ENCODE measurements around the gene CYP27C1.

Gene CYP27C1

DNA sequence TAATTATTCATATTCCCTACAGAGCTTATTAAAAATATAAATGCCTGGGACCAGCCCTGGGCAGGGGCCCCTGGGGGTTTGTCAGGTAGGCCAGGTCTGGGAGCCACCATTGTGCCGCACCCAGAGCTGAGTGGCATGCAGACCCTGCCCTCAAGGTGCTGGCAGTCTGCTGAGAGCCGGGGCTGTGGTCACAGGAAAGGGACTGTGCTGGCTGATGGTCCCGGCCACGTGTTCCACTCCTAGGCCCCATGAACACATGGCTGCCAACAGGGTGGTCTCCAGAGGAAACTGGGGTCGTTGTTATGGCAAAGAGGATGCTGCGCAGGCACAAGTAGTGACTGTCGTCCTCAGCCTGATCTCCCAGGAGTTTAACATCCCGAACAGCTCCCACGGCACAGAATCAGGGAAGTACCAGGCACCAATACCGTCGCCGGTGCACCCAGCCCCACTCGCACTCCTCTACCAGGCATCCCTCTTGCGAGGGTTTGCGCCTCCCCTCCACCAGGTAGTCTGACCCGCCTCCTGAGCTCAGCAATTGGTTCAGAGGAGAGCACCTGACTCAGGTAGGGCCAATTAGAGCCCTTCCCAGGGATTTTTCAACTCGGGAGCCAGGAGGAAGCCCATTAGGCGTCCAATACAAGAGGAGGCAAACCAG is 73.9 kb downstream of the CYP27C1 start:
- no peak for DNase-seq

DNA sequence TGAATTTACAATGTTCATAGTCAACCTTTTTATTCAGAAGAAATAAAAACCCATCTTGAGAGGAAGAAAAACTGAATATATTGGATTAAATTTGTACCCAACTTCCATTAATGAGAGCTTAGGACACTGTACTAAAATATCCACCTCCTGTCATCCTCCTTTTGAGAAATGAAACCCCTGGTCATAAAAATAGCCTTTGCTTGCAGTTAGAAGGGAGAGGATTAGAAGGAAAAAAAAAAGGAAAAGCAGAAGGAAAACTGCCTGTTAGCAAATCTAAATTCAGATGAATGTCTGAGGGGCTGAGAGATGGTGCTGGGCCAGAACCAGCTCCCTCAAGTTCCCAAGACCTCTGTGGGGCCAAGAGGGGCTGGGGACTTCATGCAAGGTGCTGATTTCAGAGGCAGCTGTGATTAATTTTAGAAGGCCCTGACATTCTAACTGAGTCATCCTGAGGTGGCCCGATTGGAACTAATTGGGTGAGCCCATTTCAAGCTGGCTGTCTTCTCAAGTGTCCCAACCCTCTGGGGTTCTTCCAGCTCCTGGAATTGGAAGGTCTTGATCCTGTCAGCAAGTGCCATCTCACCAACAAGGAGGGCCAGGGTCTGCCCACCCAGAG is 74.7 kb downstream of the CYP27C1 start:
- no peak for DNase-seq

DNA sequence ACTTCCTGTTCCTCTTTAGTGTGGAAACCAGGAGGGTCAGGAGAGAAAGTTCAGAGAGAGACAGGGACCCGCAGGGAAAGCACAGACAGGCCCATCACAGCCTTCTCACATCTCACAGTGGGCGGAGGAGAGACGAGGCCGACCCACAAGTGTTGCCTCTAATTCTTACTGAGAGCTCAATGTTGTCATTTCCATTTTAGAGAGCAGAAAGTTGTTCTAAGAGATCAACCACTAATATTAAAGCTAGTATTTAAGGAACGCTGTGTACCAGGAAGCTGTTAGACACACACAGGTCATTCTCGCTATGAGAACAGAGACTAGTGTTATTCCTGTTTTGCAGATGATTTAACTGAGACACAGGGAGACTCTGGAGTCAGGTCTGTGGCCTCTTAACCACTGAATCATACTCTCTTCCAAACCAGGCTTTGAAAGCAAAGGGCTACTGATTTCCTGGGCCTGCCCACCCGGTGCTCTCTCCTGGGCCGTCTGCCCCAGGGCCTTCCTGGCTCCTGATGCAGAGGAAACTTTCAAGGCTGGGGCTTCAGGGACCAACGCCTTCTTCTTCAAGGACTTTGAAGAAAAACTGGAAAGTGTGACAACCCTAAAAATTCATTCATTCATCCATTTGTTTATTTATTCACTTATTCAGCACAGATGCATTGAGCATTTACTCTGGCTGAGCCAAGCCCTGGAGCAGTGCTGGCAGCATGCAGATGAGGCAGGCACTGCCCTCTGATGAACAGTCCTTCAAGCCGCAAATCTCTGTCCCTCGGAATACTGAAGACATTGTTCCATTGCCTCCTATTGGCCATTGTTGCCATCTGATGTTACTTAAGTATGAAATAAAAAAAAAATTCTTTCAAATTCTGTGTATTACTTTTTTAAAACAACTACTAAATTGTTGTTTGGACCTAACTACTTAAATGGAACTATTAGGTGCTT is 76.0 kb downstream of the CYP27C1 start:
- no peak for DNase-seq

DNA sequence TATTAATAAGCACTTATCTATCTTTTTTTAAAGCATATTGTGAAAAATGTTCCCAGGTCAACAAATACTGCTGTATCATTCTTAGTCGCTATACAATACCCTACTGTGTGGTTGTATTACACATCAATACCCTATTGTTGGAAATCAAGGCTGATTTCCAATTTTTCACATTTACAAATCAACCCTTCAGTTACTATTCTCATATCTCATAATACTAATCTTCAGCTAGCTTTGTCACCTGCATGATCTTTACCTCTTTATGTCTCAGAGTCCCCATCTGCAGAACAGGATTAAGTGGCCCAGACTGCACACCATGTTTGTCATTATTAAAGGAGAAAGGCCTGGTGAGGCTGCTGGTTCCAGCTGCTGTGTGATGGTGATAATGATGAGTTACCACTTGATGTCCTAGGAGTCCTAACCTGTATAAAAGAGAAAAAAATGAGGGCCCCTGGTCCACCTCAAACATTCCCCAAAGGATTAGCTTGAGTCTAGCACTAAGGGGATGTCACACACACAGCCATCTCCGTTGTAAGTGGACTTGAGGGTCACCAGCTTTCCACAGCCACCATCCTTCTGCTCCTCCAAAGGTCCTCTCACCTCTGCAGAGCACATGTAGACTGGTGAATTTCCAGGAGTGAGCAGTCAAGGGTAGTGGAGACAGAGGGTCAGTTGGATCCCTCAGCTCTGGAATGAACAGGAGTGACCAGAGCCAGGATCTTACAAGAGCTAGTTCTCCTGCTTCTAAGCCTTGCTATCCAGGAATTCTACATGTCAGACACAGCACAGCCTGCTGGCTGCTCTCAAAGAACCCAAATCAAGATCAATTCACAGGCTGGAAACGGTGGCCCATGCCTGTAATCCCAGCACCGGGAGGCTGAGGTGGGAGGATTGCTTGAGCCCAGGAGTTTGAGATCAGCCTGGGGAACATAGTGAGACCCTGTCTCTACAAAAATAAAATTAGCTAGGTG is 77.2 kb downstream of the CYP27C1 start:
- no peak for DNase-seq

DNA sequence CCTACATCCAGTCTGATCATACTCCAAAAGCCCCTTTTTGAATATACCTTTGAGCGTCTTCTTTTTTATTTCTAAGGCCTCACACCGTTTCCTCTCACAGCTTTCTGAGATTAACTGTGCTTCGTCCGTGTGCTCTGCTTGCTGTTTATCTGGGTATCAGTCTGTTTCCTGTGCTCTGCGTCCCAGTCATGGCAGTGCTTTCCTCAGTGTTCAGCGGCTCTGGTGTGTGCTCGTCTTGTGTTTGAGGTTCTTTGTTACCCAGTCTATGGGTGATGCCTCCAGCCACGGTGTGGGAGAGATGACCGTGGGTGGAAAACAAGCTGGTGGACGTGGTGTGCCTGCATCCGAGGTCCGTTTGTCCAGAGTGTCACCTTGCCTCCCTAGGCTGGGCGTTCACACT is 79.6 kb downstream of the CYP27C1 start:
- no peak for DNase-seq

DNA sequence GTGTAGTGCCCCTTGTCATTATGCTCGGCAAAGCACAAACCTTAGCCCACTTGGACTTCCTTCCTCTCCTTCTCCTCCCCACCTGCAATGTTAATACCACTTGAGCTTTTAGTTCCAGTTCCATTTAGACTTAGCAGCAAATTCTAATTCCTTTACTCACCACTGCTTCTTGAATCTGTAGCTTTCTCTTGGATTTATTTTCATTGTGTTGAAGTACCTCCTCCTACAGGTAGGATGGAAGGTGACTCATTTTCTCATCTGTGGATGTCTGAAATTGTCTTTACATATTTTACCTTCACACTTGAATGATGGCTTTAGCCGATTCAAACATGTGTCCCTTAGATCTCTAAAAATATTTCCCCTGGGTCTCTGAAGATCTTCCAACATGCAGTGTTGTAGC is 80.3 kb downstream of the CYP27C1 start:
- no peak for DNase-seq

DNA sequence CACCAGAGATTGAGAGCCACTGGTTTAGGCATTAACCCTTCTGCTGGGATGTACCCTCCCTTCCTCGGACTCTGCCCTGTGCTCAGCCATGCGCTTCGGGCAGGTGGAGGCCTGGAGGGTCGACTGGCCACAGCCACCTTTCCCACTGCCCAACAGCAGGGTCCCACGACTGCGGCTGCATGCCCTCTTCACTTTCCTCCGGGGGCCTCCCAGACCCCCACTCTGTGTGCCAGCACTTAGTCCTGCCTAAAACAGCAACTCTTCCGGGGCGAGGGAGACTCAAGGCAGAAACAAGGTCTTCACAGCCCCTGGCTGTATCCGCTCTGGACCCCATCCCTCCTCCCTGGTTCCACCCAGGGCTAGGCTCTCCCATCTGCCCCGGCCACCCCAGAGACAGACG is 81.8 kb downstream of the CYP27C1 start:
- no peak for DNase-seq

DNA sequence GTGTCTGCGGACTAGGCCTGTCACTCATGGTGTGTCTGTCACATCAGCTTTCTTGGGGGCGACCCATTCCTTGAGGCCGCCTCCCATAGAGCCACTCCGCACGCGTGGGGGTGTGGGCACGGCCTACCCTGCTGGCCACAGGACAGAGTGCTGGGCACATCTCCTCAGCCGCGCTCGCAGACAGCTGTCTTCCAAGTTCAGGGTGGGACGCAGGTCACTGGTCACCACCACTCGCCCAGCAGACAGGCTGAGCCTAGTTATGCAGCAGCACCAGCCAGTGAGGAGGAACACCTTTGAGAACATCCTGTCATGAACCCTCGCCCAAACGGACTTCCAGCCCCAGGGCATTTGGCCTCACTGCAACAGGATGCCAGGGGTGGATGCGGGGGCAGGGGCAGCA is 82.4 kb downstream of the CYP27C1 start:
- DNase-seq = no peak

DNA sequence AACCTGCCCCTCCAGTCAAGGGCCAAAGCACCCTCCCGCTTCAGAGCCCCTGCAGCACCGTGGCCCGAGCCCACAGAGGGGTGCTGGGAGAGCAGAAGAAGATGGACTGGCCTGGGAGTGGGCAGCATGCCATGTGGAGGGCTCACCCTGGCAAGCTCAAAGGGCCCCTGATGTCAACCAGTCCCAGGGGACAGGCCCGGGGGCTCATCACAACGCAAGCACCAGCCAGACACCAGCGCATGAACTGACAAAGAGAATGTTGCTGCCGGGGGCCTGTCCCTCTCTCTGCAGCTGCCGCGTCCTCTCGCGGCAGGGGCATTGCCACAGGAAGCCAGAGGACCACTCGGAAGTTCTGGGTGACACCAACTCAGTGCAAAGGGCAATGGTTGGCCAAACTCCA is 82.9 kb downstream of the CYP27C1 start:
- DNase-seq = no peak

DNA sequence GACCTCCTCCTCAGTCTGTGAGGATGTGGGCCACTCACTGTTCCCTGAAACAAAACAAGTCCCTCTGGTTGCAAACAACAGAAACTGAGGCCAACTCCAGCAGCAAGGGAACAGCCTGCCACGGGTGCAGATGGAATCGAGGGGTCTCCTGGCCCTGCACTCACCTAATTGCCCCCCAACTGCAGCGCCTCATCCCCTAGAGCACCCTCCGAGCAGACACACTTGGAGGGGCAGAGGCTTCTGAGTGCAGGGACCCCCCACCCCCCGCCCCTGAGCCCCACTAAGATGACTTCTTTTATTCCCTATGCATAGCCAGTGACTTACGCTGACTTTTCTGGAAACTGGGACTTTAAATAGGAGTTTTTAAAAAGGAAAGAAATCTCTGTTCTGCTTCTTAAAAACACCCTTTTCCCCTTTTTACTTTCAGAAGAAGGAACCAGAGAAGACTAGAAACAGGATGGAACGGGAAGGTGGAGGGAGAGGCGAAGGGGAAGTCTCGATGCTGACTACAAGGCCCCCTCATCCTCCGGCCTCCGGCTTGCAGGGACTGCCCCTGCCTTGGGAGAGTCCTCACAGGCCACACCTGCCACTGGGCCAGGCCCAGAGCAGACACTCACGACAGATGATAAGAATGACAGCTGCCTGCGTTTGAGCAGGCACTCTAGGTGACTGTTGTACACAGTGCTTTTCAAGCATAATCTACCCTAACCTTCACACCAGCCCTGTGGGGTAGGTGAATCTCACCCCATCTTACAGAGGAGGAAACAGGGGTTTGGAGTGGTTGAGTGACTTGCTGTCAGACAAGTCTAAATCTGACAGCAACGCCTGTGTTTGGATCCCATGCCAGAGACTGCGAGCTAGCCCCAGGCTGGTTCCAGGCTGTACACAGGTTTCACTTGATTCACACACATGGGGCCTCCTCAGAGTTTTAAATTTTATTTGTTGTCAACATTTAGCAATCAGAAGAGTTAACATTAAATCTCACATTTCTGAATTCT is 85.0 kb downstream of the CYP27C1 start:
- DNase-seq = no peak

DNA sequence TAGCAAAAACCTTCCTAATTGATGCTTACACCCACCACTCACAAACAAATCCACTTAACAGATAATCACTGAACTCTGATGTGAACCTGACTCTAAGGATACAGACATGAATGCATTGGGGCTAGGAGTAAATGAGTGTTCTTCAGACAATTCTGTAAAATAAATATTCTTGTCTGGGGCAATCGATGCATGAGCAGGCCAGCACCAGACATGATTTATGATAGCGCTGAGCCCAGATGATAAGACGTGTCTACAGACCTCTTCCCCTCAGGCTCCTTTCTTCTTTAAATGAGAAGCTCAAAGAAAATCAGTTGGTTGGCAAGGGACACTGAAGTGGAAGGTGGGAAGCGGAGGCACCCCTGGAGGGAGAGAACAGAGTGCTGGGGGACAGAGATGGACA is 85.9 kb downstream of the CYP27C1 start:
- DNase-seq = no peak
